B cell (primary cell): ENCODE measurements around the gene IRF2BPL. TPM values are rescaled to one million over a fixed set of nuclear protein-coding genes. Genes with fewer than 3 reads are reported as not detected.

Experiments
- ATAC-seq: fragments of 200-7000 bp; cut with Tn5 transposase; one replicate; pipeline ENCODE4 v1.10.0; 2021; ENCODE audit warnings: low read depth, mild to moderate bottlenecking, moderate number of reproducible peaks, moderate library complexity
- CTCF ChIA-PET: fragments of 350-600 bp; sonication (Branson Sonifier 250); formaldehyde crosslinking; loops from one replicate; lab custom pipeline; 2021; ENCODE audit warnings: antibody characterized with exemption, inconsistent platforms; lab: Charles Lee
- POLR2A ChIA-PET: fragments of 350-600 bp; sonication (Branson Sonifier 250); formaldehyde crosslinking; loops from one replicate; lab custom pipeline; 2021; ENCODE audit warnings: antibody characterized with exemption; lab: Charles Lee
- DNase-seq: peaks from one replicate; pipeline ENCODE4 v3.0.0; 2013
- H2AFZ ChIP-seq: 2 replicates; pipeline ENCODE4 v1.6.1; 2012; ENCODE audit warnings: mild to moderate bottlenecking, low read depth, low read length; ENCODE audit not compliant: insufficient read depth, poor library complexity, severe bottlenecking
- H3K27ac ChIP-seq, 2 donors: 1 replicate in 1 of 2; 2 replicates in 1 of 2; pipeline ENCODE4 v1.5.1; 2012 to 2013; ENCODE audit warnings: low read length in 2 of 2, mild to moderate bottlenecking in 2 of 2, moderate library complexity in 1 of 2
- H3K27me3 ChIP-seq, 4 experiments: fragments of 200-600 bp in 1 of 4; sonication (generic) in 1 of 4; replicated peaks in 1 of 4; 1 replicate in 2 of 4; 2 replicates in 2 of 4; pipeline versions ENCODE4 v1.6.1 to v1.7.0; 2013 to 2016; ENCODE audit warnings: low read length in 3 of 4, mild to moderate bottlenecking in 2 of 4, mixed read lengths in 1 of 4, moderate library complexity in 1 of 4; ENCODE audit not compliant: insufficient read depth in 4 of 4, control insufficient read depth in 3 of 4; ENCODE audit errors: control extremely low read depth in 1 of 4
- H3K36me3 ChIP-seq, 2 experiments: replicated peaks in 1 of 2; 1 replicate in 1 of 2; 2 replicates in 1 of 2; pipeline versions ENCODE4 v1.6.1 to v1.7.1; 2013; ENCODE audit warnings: low read length in 1 of 2; ENCODE audit not compliant: insufficient read depth in 2 of 2, control insufficient read depth in 1 of 2; ENCODE audit errors: control extremely low read depth in 1 of 2, extremely low read depth in 1 of 2
- H3K4me1 ChIP-seq, 2 donors: fragments of 200-600 bp in 1 of 2; sonication (generic) in 1 of 2; 1 replicate in 1 of 2; 2 replicates in 1 of 2; pipeline versions ENCODE4 v1.5.1 to v1.6.1; 2013 to 2017; ENCODE audit warnings: low read length in 2 of 2; ENCODE audit not compliant: control insufficient read depth in 2 of 2, insufficient read depth in 2 of 2
- H3K4me2 ChIP-seq: replicated peaks from 2 replicates; pipeline ENCODE3; 2012; ENCODE audit warnings: mild to moderate bottlenecking, low read depth, low read length; ENCODE audit not compliant: poor library complexity, severe bottlenecking
- H3K4me3 ChIP-seq, 5 experiments: fragments of 200-600 bp in 1 of 5; sonication (generic) in 1 of 5; 1 replicate in 3 of 5; 2 replicates in 2 of 5; pipeline versions ENCODE4 v1.5.1 to v1.7.0; 2011 to 2016; ENCODE audit warnings: low read length in 4 of 5, mild to moderate bottlenecking in 4 of 5, low read depth in 2 of 5, control low read depth in 1 of 5, moderate library complexity in 1 of 5; ENCODE audit not compliant: insufficient read depth in 1 of 5; ENCODE audit errors: control extremely low read depth in 1 of 5, extremely low read depth in 1 of 5
- H3K79me2 ChIP-seq: fragments of 200-600 bp; sonication (generic); one replicate; pipeline ENCODE4 v1.6.0; 2016; ENCODE audit warnings: low read length; ENCODE audit not compliant: control insufficient read depth, insufficient read depth
- H3K9ac ChIP-seq: fragments of 200-600 bp; sonication (generic); 2 replicates; pipeline ENCODE4 v1.6.1; 2017; ENCODE audit warnings: mild to moderate bottlenecking, low read length, moderate library complexity
- H3K9me3 ChIP-seq, 3 donors: one replicate each; pipeline versions ENCODE4 v1.6.1 to v1.7.1; 2013; ENCODE audit warnings: low read length in 2 of 3; ENCODE audit not compliant: control insufficient read depth in 2 of 3, insufficient read depth in 1 of 3; ENCODE audit errors: control extremely low read depth in 1 of 3
- H4K20me1 ChIP-seq: 2 replicates; pipeline ENCODE4 v1.6.0; 2012; ENCODE audit warnings: mild to moderate bottlenecking, low read length; ENCODE audit not compliant: insufficient read depth, control insufficient read depth, poor library complexity, severe bottlenecking
- H3K27ac Mint-ChIP-seq: one replicate; pipeline ENCODE4 v1.8.0; 2021; ENCODE audit warnings: mixed read lengths
- H3K27me3 Mint-ChIP-seq: one replicate; pipeline ENCODE4 v1.8.0; 2021; ENCODE audit warnings: mixed read lengths
- H3K4me1 Mint-ChIP-seq: one replicate; pipeline ENCODE4 v1.8.0; 2021; ENCODE audit warnings: mixed read lengths
- H3K4me3 Mint-ChIP-seq: one replicate; pipeline ENCODE4 v1.8.0; 2021; ENCODE audit warnings: mixed read lengths
- H3K9me3 Mint-ChIP-seq: one replicate; pipeline ENCODE4 v1.8.0; 2022; ENCODE audit warnings: mixed read lengths; ENCODE audit not compliant: insufficient read depth
- CTCF ChIP-seq: fragments of 200-600 bp; IDR thresholded peaks from one replicate; pipeline ENCODE4 v1.8.0; 2022; ENCODE audit warnings: antibody characterized with exemption, mild to moderate bottlenecking
- EZH2 ChIP-seq: IDR thresholded peaks from 2 replicates; pipeline ENCODE4 v1.6.1; 2012; ENCODE audit warnings: borderline replicate concordance, low read depth, mild to moderate bottlenecking, moderate library complexity, low read length; ENCODE audit not compliant: insufficient read depth, poor library complexity, severe bottlenecking
- WGBS: methylation state at CpG from one replicate; pipeline ENCODE4 v1.1.5; 2013; ENCODE audit warnings: missing lambda C conversion rate; ENCODE audit not compliant: insufficient coverage; 5-methylcytosine and 5-hydroxymethylcytosine counted together
- intact Hi-C: fragments of 100-400 bp; cut with micrococcal nuclease; formaldehyde crosslinking; loops from one replicate; pipeline ENCODE4 v1.10.0; 2022
- polyA plus RNA-seq: library from polyadenylated mRNA; depleted of rRNA; stranded (reverse); fragments of >200 nt; gene quantifications from 2 replicates; pipeline ENCODE4 v1.2.3, GENCODE V29; 2012
- total RNA-seq, 2 donors: library from RNA; stranded (reverse); fragments of 120-200 nt in 1 of 2; gene quantifications; 1 replicate in 1 of 2; 2 replicates in 1 of 2; pipeline versions ENCODE4 v1.2.3 to v1.2.4, GENCODE V29; 2013 to 2022

The IRF2BPL gene
- total and polyA plus RNA-seq, 2 donors (not counting 1 experiment from before 2014, with no cell fraction given), result 27.9 to 34.0 TPM

GRCh38 chr14:76984787-76985375 lies 43.6 kb downstream of the IRF2BPL start:
- no peaks in the 10 kb centered on the region for H3K79me2 ChIP-seq
- no peak for TF ChIP-seq CTCF
- TF ChIP-seq EZH2, result no peak
- CTCF ChIA-PET, result interaction anchor here (1.3 to 1.9 kb wide), 2 partner anchors 67 to 86 kb away, joined by 3 to 6 read pairs; no protein-coding TSS in a partner anchor
- Mint-ChIP-seq H3K9me3 (peaks cover 6% of the 10 kb centered on the region), H3K4me3 (no peak overlapping the region), H3K27ac (no peak overlapping the region), H3K27me3 (no peaks in the 10 kb centered on the region), H3K4me1 (peaks cover 10% of the 10 kb centered on the region)
- intact Hi-C loops, result loop anchor here (5.0 kb wide), 1 partner anchor 38 kb away; no protein-coding TSS in a partner anchor
- no peaks in the 10 kb centered on the region for H3K36me3 ChIP-seq
- DNase-seq (no peak), ATAC-seq (no peak)
- 82% methylated on average over 6 of the region's 6 CpGs for WGBS
- no peak overlapping the region for H3K4me2 ChIP-seq
- POLR2A ChIA-PET, result interaction anchor here (0.5 to 1.1 kb wide), 2 partner anchors 32 to 44 kb away, joined by 5 to 7 read pairs; no protein-coding TSS in a partner anchor
- no peak overlapping the region for H3K9ac ChIP-seq
- H3K4me1 ChIP-seq, result peaks cover 4 to 7% of the 10 kb centered on the region in 2 donors
- no peak overlapping the region for H3K27ac ChIP-seq
- no peaks in the 10 kb centered on the region for H3K27me3 ChIP-seq
- no peak overlapping the region for H2AFZ ChIP-seq
- H3K9me3 ChIP-seq, result peaks cover 0 to 9% (median 5%) of the 10 kb centered on the region in 3 donors
- no peak overlapping the region for H3K4me3 ChIP-seq
- H4K20me1 ChIP-seq, result no peaks in the 10 kb centered on the region

- H3K9me3 ChIP-seq, result peaks cover 0 to 9% (median 5%) of the 10 kb centered on the region in 3 donors
- peaks cover 13% of the 10 kb centered on the region for H3K4me1 Mint-ChIP-seq
- no peak for ATAC-seq
- H3K27ac Mint-ChIP-seq, result no peak overlapping the region
- no peak overlapping the region for H3K4me3 Mint-ChIP-seq
- 61% methylated on average over 4 of the region's 4 CpGs for whole genome bisulfite sequencing
- CTCF ChIA-PET, result interaction anchor here (1.3 kb wide), 1 partner anchor 68 kb away, joined by 3 read pairs; no protein-coding TSS in a partner anchor
- POLR2A ChIA-PET, result interaction anchor here (0.5 to 1.1 kb wide), 2 partner anchors 31 to 45 kb away, joined by 5 to 7 read pairs; no protein-coding TSS in a partner anchor
- no peak overlapping the region for H3K4me2 ChIP-seq
- peaks cover 6% of the 10 kb centered on the region for H3K9me3 Mint-ChIP-seq
- H3K9ac ChIP-seq, result no peak overlapping the region
- H3K79me2 ChIP-seq, result no peaks in the 10 kb centered on the region
- intact Hi-C loops, result loop anchor here (5.0 kb wide), 1 partner anchor 37 kb away; no protein-coding TSS in a partner anchor
- no peaks in the 10 kb centered on the region for H3K27me3 ChIP-seq
- no peak for DNase-seq
- no peaks in the 10 kb centered on the region for H3K36me3 ChIP-seq
- TF ChIP-seq CTCF, result no peak
- H3K27me3 Mint-ChIP-seq, result no peaks in the 10 kb centered on the region
- no peak overlapping the region for H3K4me3 ChIP-seq
- peaks cover 4 to 7% of the 10 kb centered on the region in 2 donors for H3K4me1 ChIP-seq
- no peak overlapping the region for H2AFZ ChIP-seq
- H4K20me1 ChIP-seq, result no peaks in the 10 kb centered on the region
- no peak overlapping the region for H3K27ac ChIP-seq
These were observed 44.2 kb downstream of the IRF2BPL start for GRCh38 chr14:76984297-76984696.
